SK-N-SH (cell line): ENCODE measurements around the gene ACVR1B. TPM values are rescaled to one million over a fixed set of nuclear protein-coding genes. Genes with fewer than 3 reads are reported as not detected.

Source experiments
- CTCF ChIA-PET: fragments of 300-600, 350-600 bp; formaldehyde crosslinking; extraction: SDS; loops from one replicate; lab custom pipeline; 2021; lab: Yijun Ruan, JAX
- POLR2A ChIA-PET: fragments of 350-600 bp; sonication (Branson Sonifier 250); formaldehyde crosslinking; extraction: SDS; loops from one replicate; lab custom pipeline; 2020; ENCODE audit warnings: antibody characterized with exemption, inconsistent platforms; lab: Yijun Ruan, JAX
- DNase-seq: peaks from one replicate; pipeline ENCODE4 v3.0.0; 2012
- H2AFZ ChIP-seq: fragments of 200-600 bp; sonication (generic); 2 replicates; pipeline ENCODE4 v1.8.1; 2016; ENCODE audit warnings: antibody characterized with exemption, mild to moderate bottlenecking, low read depth
- H3F3A ChIP-seq: fragments of 200-600 bp; sonication (generic); replicated peaks from 2 replicates; pipeline ENCODE3; 2016; ENCODE audit warnings: antibody characterized with exemption, mild to moderate bottlenecking; ENCODE audit not compliant: insufficient read depth
- H3K27ac ChIP-seq, 2 experiments: fragments of 200-500 bp in 1 of 2; fragments of 200-600 bp in 1 of 2; sonication (Bioruptor generic) in 1 of 2; sonication (generic), shearing (Covaris generic) in 1 of 2; 2 replicates each; pipeline versions ENCODE4 v1.5.1 to v1.6.1; 2014 to 2016; ENCODE audit warnings: low read depth in 2 of 2, inconsistent platforms in 1 of 2, low read length in 1 of 2, mild to moderate bottlenecking in 1 of 2, mixed read lengths in 1 of 2
- H3K27me3 ChIP-seq: fragments of 200-600 bp; sonication (generic), shearing (Covaris generic); 2 replicates; pipeline ENCODE4 v1.6.1; 2016; ENCODE audit warnings: mixed run types; ENCODE audit not compliant: insufficient read depth
- H3K36me3 ChIP-seq, 2 experiments: fragments of 200-500 bp in 1 of 2; fragments of 200-600 bp in 1 of 2; sonication (Bioruptor generic) in 1 of 2; sonication (generic) in 1 of 2; replicated peaks in 1 of 2; 2 replicates each; pipeline versions ENCODE3 to v1.5.1; 2014 to 2016; ENCODE audit warnings: low read length in 1 of 2, mild to moderate bottlenecking in 1 of 2; ENCODE audit not compliant: insufficient read depth in 2 of 2, control insufficient read depth in 1 of 2
- H3K4me1 ChIP-seq, 2 experiments: fragments of 200-500 bp in 1 of 2; fragments of 200-600 bp in 1 of 2; sonication (Bioruptor generic) in 1 of 2; sonication (generic), shearing (Covaris generic) in 1 of 2; 2 replicates each; pipeline versions ENCODE4 v1.5.1 to v1.6.1; 2014 to 2016; ENCODE audit warnings: low read depth in 1 of 2, low read length in 1 of 2, mixed run types in 1 of 2; ENCODE audit not compliant: insufficient read depth in 2 of 2, control insufficient read depth in 1 of 2
- H3K4me2 ChIP-seq: fragments of 200-600 bp; sonication (generic), shearing (Covaris generic); 2 replicates; pipeline ENCODE4 v1.6.1; 2017; ENCODE audit warnings: mixed run types
- H3K4me3 ChIP-seq, 2 experiments: fragments of 200-500 bp in 1 of 2; fragments of 200-600 bp in 1 of 2; sonication (Bioruptor generic) in 1 of 2; sonication (generic), shearing (Covaris generic) in 1 of 2; 2 replicates each; pipeline versions ENCODE4 v1.5.1 to v1.8.1; 2014 to 2016; ENCODE audit warnings: low read depth in 2 of 2, inconsistent platforms in 1 of 2, low read length in 1 of 2, mild to moderate bottlenecking in 1 of 2, mixed read lengths in 1 of 2, moderate library complexity in 1 of 2
- H3K79me2 ChIP-seq: fragments of 200-600 bp; sonication (generic); 2 replicates; pipeline ENCODE4 v1.8.1; 2017; ENCODE audit warnings: mild to moderate bottlenecking; ENCODE audit not compliant: insufficient read depth
- H3K9ac ChIP-seq: fragments of 200-600 bp; sonication (generic); 2 replicates; pipeline ENCODE4 v1.6.1; 2017; ENCODE audit warnings: mixed run types
- H3K9me2 ChIP-seq: fragments of 200-600 bp; sonication (generic); 2 replicates; pipeline ENCODE4 v1.6.1; 2017; ENCODE audit warnings: mixed run types
- H3K9me3 ChIP-seq: fragments of 200-600 bp; sonication (generic); 2 replicates; pipeline ENCODE4 v1.6.1; 2017; ENCODE audit warnings: mixed run types, mild to moderate bottlenecking, moderate library complexity
- H4K20me1 ChIP-seq: fragments of 200-600 bp; sonication (generic); 2 replicates; pipeline ENCODE4 v1.6.1; 2017; ENCODE audit warnings: mild to moderate bottlenecking, mixed run types; ENCODE audit not compliant: insufficient read depth
- EZH2phosphoT487 ChIP-seq: fragments of 200-600 bp; sonication (generic); IDR thresholded peaks from 2 replicates; pipeline ENCODE4 v1.6.1; 2017; ENCODE audit warnings: low read depth, mixed run types, mild to moderate bottlenecking, antibody characterized with exemption, moderate library complexity, borderline replicate concordance
- JUND ChIP-seq: IDR thresholded peaks from 2 replicates; pipeline ENCODE4 v1.4.0; 2012
- MXI1 ChIP-seq: IDR thresholded peaks from 2 replicates; pipeline ENCODE4 v1.6.1; 2012; ENCODE audit warnings: mild to moderate bottlenecking, low read depth, low read length, improper control_type of control experiment
- PBX3 ChIP-seq: IDR thresholded peaks from 2 replicates; pipeline ENCODE4; 2012
- POLR2AphosphoS5 ChIP-seq: IDR thresholded peaks from 2 replicates; pipeline ENCODE4 v1.6.1; 2012; ENCODE audit warnings: low read depth, low read length
- RCOR1 ChIP-seq: fragments of 150-350 bp; IDR thresholded peaks from 2 replicates; pipeline ENCODE4 v1.6.1; 2017; ENCODE audit warnings: antibody characterized with exemption, low read length
- RXRA ChIP-seq: IDR thresholded peaks from 2 replicates; pipeline ENCODE4 v1.4.0; 2012; ENCODE audit warnings: low read depth, mild to moderate bottlenecking, borderline replicate concordance
- WGBS: methylation state at CpG from one replicate; pipeline ENCODE4 v1.1.6; 2017; ENCODE audit warnings: low lambda C conversion rate; 5-methylcytosine and 5-hydroxymethylcytosine counted together
- polyA plus RNA-seq, 3 experiments: library from polyadenylated mRNA; depleted of rRNA; stranded (reverse); fragments of >200 nt; gene quantifications; 2 replicates each; pipeline ENCODE4 v1.2.3, GENCODE V29; 2012
- TF ChIP-seq, protein P1 (sequence below): fragments of 150-350 bp; IDR thresholded peaks from 2 replicates; pipeline ENCODE4 v1.6.1; 2017; ENCODE audit warnings: antibody characterized with exemption, low read length, low read depth, borderline replicate concordance
- TF ChIP-seq, protein P2 (sequence below): fragments of 150-350 bp; IDR thresholded peaks from 2 replicates; pipeline ENCODE4 v1.6.1; 2016; ENCODE audit warnings: mild to moderate bottlenecking, low read depth, low read length

ACVR1B gene
- polyA plus RNA-seq, 1 of the 3 experiments (the other 2 are of a cell fraction), result 12.1 TPM

GRCh38 chr12:51915951-51916350 lies 35.5 kb upstream of the ACVR1B start:
- Histone ChIP-seq H3K9me3 (no peaks in the 10 kb centered on the region), H4K20me1 (no peaks in the 10 kb centered on the region), H3K9me2 (no peaks in the 10 kb centered on the region), H2AFZ (no peak overlapping the region), H3K79me2 (no peaks in the 10 kb centered on the region), H3K4me1 (peaks cover 0 to 85% of the 10 kb centered on the region in 2 experiments; a peak in 2 of 4 replicates), H3K4me3 (no peak overlapping the region), H3K27ac (peak overlapping the region in 1 of 2 experiments; percentile 19; a peak in 1 of 4 replicates)
- 99% methylated on average over 9 of the region's 11 CpGs for WGBS
- POLR2A ChIA-PET, result no interaction called here
- TF ChIP-seq, protein P1, sequence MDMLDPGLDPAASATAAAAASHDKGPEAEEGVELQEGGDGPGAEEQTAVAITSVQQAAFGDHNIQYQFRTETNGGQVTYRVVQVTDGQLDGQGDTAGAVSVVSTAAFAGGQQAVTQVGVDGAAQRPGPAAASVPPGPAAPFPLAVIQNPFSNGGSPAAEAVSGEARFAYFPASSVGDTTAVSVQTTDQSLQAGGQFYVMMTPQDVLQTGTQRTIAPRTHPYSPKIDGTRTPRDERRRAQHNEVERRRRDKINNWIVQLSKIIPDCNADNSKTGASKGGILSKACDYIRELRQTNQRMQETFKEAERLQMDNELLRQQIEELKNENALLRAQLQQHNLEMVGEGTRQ, result no peak
- no peak for TF ChIP-seq PBX3
- TF ChIP-seq, protein P2, sequence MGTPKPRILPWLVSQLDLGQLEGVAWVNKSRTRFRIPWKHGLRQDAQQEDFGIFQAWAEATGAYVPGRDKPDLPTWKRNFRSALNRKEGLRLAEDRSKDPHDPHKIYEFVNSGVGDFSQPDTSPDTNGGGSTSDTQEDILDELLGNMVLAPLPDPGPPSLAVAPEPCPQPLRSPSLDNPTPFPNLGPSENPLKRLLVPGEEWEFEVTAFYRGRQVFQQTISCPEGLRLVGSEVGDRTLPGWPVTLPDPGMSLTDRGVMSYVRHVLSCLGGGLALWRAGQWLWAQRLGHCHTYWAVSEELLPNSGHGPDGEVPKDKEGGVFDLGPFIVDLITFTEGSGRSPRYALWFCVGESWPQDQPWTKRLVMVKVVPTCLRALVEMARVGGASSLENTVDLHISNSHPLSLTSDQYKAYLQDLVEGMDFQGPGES, result no peak
- TF ChIP-seq POLR2AphosphoS5, result no peak
- TF ChIP-seq EZH2phosphoT487, result no peak
- TF ChIP-seq RCOR1, result no peak
- TF ChIP-seq RXRA, result no peak
- no peak for TF ChIP-seq JUND
- TF ChIP-seq, all 33 proteins: peak for 0
- peak; percentile 6 for DNase-seq
- Histone ChIP-seq H3F3A (no peaks in the 10 kb centered on the region), H3K9ac (no peak overlapping the region), H3K27me3 (no peaks in the 10 kb centered on the region), H3K36me3 (no peaks in the 10 kb centered on the region), H3K4me2 (no peak overlapping the region)
- CTCF ChIA-PET, result interaction anchor here (0.7 to 3.0 kb wide), 7 partner anchors 8 to 110 kb away, joined by 3 to 12 read pairs (median 3); no protein-coding TSS in a partner anchor

DNA sequence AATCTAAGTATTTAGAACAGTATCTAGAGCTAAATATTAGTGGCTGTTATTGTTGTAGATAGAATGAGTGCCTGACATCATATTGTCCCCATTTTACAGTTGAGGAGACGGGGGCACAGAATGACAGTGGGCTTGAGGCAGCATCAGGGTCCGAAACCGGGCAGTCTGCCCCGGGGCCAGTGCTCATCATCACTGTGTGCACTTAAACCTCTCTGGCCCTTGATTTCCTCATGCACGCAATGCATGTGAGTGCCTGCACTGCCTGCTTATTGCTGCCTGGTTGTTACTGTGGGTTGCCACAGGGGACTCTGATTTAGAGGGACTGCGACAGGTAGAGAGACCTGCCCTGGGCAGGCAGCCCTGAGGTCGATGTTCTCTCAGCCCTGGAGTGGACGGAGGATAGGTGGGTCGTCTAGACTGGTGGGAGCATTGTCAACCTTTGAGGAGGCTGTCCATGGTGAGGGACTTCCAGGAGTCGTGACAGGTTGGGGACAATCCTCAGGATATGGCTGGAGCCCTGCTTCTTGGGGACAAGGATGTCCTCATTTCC lies 34.4 kb upstream of the ACVR1B start:
- Histone ChIP-seq H3K79me2 (no peaks in the 10 kb centered on the region), H3K4me3 (no peak overlapping the region), H3K4me1 (peaks cover 0 to 79% of the 10 kb centered on the region in 2 experiments; a peak in 2 of 4 replicates)
- peak; percentile 12 for DNase-seq
- TF ChIP-seq MXI1, result no peak
- TF ChIP-seq, all 33 proteins: peak for 0
- Histone ChIP-seq H3K9ac (no peak overlapping the region), H3K27me3 (no peaks in the 10 kb centered on the region), H3K9me2 (no peaks in the 10 kb centered on the region), H3K4me2 (no peak overlapping the region), H2AFZ (no peak overlapping the region), H4K20me1 (no peaks in the 10 kb centered on the region), H3K27ac (peak overlapping the region in 1 of 2 experiments; percentile 94; a peak in 2 of 4 replicates), H3F3A (no peaks in the 10 kb centered on the region), H3K9me3 (no peaks in the 10 kb centered on the region), H3K36me3 (no peaks in the 10 kb centered on the region)
- WGBS, result 79% methylated on average over 10 of the region's 10 CpGs
- ChIA-PET POLR2A (interaction anchor here (1.1 kb wide), 1 partner anchor 32 kb away, joined by 3 read pairs; no protein-coding TSS in a partner anchor), CTCF (interaction anchor here (1.0 to 3.0 kb wide), 7 partner anchors 9 to 71 kb away, joined by 3 to 12 read pairs (median 3); no protein-coding TSS in a partner anchor)
